ENCODE results near the gene NKAPD1. TPM values are rescaled to one million over a fixed set of nuclear protein-coding genes. Genes with fewer than 3 reads are reported as not detected.
"Not testable (repeated sequence)": the region's sequence is repeated elsewhere in the genome, so short reads cannot be mapped to it uniquely, and the experiment has no call there.

NKAPD1 gene, protein sequence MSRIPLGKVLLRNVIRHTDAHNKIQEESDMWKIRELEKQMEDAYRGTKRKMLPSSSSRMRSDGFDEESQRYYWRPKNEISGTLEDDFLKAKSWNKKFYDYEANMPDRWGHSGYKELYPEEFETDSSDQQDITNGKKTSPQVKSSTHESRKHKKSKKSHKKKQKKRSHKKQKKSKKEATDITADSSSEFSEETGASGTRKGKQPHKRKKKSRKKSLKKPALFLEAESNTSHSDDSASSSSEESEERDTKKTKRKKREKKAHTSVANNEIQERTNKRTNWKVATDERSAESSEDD
- 17.0 and 21.7 TPM in 2 replicates for total RNA-seq

DNA sequence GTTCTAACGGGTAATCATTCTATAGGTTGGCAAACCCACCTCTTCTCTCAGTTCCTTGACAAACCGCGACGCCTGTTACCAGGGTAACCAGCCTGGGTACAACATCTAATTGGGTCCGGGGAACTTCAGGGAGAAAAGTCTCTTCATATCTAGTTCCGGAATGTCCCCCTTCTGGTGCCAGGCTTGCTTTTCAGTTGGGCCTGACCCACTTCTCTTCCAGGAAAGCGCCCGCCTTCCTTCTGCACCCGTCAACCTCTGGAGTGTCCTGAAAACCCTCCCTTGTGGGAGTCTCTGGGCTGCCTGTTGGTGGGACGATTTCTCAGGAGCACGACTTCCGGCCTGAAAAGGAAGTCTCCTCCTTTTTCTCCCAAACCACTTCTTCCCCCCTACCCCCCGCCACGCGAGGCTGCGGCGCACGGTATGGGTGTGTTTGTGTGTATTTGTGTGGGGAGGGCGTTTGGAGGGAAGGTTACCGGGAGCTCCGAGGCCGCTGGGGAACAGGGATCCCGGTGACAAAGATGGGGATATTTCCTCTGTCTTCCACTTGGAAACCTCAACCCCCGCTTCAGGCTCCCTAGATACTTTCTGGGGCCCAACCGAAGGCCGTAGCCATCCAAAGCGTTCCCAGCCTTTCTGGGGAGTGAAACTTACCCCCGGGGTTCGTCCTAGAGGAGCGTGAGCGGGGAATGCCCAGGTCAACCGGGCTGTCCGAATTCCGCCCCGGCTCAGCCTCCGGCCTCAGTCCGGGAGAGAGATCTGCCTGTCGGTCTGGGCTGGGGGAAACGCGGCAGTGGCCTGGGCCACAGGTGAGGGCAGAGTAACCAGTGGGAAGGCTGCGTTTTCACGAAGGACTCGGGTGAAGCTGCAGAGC lies at the start of gene NKAPD1, which contains the start of gene PIH1D2:
Gene NKAPD1, plus strand, starts transcription at position 359 of the 871 bp plus-strand sequence. CDS start 1,276 bp downstream, outside the sequence.
Gene PIH1D2, minus strand, starts transcription at position 77 of the 871 bp plus-strand sequence. CDS start 843 bp downstream, outside the sequence.
- Histone ChIP-seq H3K4me3 (ENCODE audit: low read depth, low read length) (peak within 1 kb of the TSS; percentile 84), H3K36me3 (ENCODE audit: control insufficient read depth, insufficient read depth, low read length) (no peaks in the 10 kb centered on the region), H3K27me3 (ENCODE audit: control insufficient read depth, insufficient read depth, low read length) (no peaks in the 10 kb centered on the region)
- DNase-seq (ENCODE audit: low read depth) = peak; percentile 44
- TF ChIP-seq, protein P1, sequence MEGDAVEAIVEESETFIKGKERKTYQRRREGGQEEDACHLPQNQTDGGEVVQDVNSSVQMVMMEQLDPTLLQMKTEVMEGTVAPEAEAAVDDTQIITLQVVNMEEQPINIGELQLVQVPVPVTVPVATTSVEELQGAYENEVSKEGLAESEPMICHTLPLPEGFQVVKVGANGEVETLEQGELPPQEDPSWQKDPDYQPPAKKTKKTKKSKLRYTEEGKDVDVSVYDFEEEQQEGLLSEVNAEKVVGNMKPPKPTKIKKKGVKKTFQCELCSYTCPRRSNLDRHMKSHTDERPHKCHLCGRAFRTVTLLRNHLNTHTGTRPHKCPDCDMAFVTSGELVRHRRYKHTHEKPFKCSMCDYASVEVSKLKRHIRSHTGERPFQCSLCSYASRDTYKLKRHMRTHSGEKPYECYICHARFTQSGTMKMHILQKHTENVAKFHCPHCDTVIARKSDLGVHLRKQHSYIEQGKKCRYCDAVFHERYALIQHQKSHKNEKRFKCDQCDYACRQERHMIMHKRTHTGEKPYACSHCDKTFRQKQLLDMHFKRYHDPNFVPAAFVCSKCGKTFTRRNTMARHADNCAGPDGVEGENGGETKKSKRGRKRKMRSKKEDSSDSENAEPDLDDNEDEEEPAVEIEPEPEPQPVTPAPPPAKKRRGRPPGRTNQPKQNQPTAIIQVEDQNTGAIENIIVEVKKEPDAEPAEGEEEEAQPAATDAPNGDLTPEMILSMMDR (IDR thresholded peaks at IDR 0.05; ENCODE audit: insufficient read depth, low read length, poor library complexity, severe bottlenecking) = no peak

DNA sequence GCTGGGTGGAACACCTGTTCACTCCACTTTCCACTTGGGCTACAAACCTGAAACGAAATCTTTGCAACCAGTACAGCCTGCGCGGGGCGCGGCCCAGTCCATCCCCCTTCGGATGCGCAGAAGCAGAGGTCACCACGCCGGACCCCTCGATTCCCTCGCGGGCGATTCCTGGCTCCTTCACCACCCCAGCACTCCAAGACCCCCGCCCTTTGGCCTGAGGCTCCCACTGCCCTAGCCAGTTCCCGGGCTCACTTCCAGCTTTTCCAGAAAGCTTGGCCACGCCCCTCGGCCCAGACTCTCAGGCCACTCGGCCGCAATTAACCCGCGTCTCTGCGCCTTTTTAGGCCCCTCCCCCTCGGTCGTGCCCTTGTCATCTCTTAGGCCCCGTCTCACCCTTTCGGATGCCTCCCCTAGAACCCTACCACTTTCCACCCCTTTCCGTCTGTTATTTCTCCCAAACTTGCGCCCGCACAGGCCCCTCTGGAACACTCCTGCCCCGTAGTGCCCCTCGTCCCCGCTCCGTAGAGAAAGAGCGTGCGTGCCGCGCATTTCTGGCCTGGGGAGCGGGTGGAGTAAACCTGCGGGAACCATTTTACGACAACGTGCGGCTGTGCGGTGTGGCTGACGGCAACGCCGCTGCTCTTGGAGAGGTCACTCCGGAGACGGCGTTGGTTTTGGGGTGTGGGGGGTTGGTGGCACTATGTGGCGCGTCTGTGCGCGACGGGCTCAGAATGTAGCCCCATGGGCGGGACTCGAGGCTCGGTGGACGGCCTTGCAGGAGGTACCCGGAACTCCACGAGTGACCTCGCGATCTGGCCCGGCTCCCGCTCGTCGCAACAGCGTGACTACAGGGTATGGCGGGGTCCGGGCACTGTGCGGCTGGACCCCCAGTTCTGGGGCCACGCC lies 49.1 kb upstream of the NKAPD1 start, which contains the start of gene DLAT:
Gene DLAT, plus strand, starts transcription at position 636 of the 906 bp plus-strand sequence. Its CDS starts 65 bp downstream, at position 701.
- Histone ChIP-seq H3K36me3 (ENCODE audit: control insufficient read depth, insufficient read depth, low read length) (no peaks in the 10 kb centered on the region), H3K4me3 (ENCODE audit: low read depth, low read length) (peak within 1 kb of the TSS; percentile 87), H3K27me3 (ENCODE audit: control insufficient read depth, insufficient read depth, low read length) (no peaks in the 10 kb centered on the region)
- TF ChIP-seq, protein P1 (IDR thresholded peaks at IDR 0.05; ENCODE audit: insufficient read depth, low read length, poor library complexity, severe bottlenecking) = no peak
- DNase-seq (ENCODE audit: low read depth) = peak; percentile 34

- no peaks in the 10 kb centered on the region for H3K36me3 ChIP-seq (ENCODE audit: control insufficient read depth, insufficient read depth, low read length)
- H3K27me3 ChIP-seq (ENCODE audit: control insufficient read depth, insufficient read depth, low read length) = no peaks in the 10 kb centered on the region
- H3K4me3 ChIP-seq (ENCODE audit: low read depth, low read length) = peak overlapping the region; percentile 87
- TF ChIP-seq, protein P1 (IDR thresholded peaks at IDR 0.05; ENCODE audit: insufficient read depth, low read length, poor library complexity, severe bottlenecking) = no peak
- no peak for DNase-seq (ENCODE audit: low read depth)
Measured at GRCh38 chr11:112025707-112026106, 48.4 kb upstream of the NKAPD1 start.

GRCh38 chr11:112026784-112027410 lies 47.2 kb upstream of the NKAPD1 start:
- H3K4me3 ChIP-seq (ENCODE audit: low read depth, low read length) = not testable (repeated sequence)

GRCh38 chr11:112029460-112029859 lies 44.6 kb upstream of the NKAPD1 start:
- TF ChIP-seq, protein P1 (IDR thresholded peaks at IDR 0.05; ENCODE audit: insufficient read depth, low read length, poor library complexity, severe bottlenecking) = no peak
- Histone ChIP-seq H3K36me3 (ENCODE audit: control insufficient read depth, insufficient read depth, low read length) (no peaks in the 10 kb centered on the region), H3K27me3 (ENCODE audit: control insufficient read depth, insufficient read depth, low read length) (no peaks in the 10 kb centered on the region), H3K4me3 (ENCODE audit: low read depth, low read length) (no peak overlapping the region)
- no peak for DNase-seq (ENCODE audit: low read depth)

More at GRCh38 chr11:112026784-112027410, 47.2 kb upstream of the NKAPD1 start:
- H3K36me3 ChIP-seq (ENCODE audit: control insufficient read depth, insufficient read depth, low read length); DNase-seq (ENCODE audit: low read depth); H3K27me3 ChIP-seq (ENCODE audit: control insufficient read depth, insufficient read depth, low read length): not testable (repeated sequence)
